Cerebellar nuclear complex (tissue), 1 donor: ENCODE measurements around the gene TPRN.

Source experiments
- DNase-seq, 2 experiments: peaks; one replicate each; lab custom pipeline; 2025; lab: John Stamatoyannopoulos, UW

TPRN gene

GRCh38 chr9:137143459-137143858 is 57.1 kb downstream of the TPRN start:
- DNase-seq = no peak

- DNase-seq = no peak
These were observed 58.3 kb downstream of the TPRN start for GRCh38 chr9:137141976-137142936.
